PC-9 (cell line): ENCODE results near the gene KCNJ14. TPM values are rescaled to one million over a fixed set of nuclear protein-coding genes. Genes with fewer than 3 reads are reported as not detected.

Experiments
- BruUV-seq: library from RNA; stranded (reverse); fragments of 400-500 nt; replicated peaks from 2 replicates; lab custom pipeline; 2021; lab: Mats Ljungman, UMichigan
- CTCF ChIA-PET: fragments of 300-600 bp; sonication (Branson Sonifier 250); formaldehyde crosslinking; loops from one replicate; lab custom pipeline; 2022; ENCODE audit warnings: antibody characterized with exemption; lab: Charles Lee
- POLR2A ChIA-PET: fragments of 300-600 bp; sonication (Branson Sonifier 250); formaldehyde crosslinking; loops from one replicate; lab custom pipeline; 2022; ENCODE audit warnings: antibody characterized with exemption; ENCODE audit not compliant: unreplicated experiment; lab: Charles Lee
- DNase-seq, 2 experiments: peaks; one replicate each; pipeline versions ENCODE4 v3.0.0 to v3.0.0-alpha.2; 2015 to 2022; ENCODE audit warnings: mixed read lengths in 1 of 2
- H2AFZ ChIP-seq: fragments of 200-600 bp; sonication (generic); 2 replicates; pipeline ENCODE4 v1.8.1; 2017; ENCODE audit warnings: antibody characterized with exemption
- H3F3A ChIP-seq: fragments of 200-600 bp; sonication (generic); 2 replicates; pipeline ENCODE4 v1.8.1; 2017; ENCODE audit warnings: antibody characterized with exemption, mild to moderate bottlenecking, low read depth; ENCODE audit not compliant: insufficient read depth
- H3K27ac ChIP-seq: fragments of 200-600 bp; sonication (generic); 2 replicates; pipeline ENCODE4 v1.6.1; 2016; ENCODE audit warnings: mixed run types
- H3K27me3 ChIP-seq: fragments of 200-600 bp; sonication (generic); 2 replicates; pipeline ENCODE4 v1.6.1; 2016; ENCODE audit warnings: low read depth, mixed run types; ENCODE audit not compliant: insufficient read depth
- H3K36me3 ChIP-seq: fragments of 200-600 bp; sonication (generic); 2 replicates; pipeline ENCODE4 v1.6.1; 2016; ENCODE audit warnings: low read depth, mixed run types
- H3K4me1 ChIP-seq: fragments of 200-600 bp; sonication (generic); replicated peaks from 2 replicates; pipeline ENCODE4 v1.6.1; 2016; ENCODE audit warnings: mixed run types; ENCODE audit not compliant: insufficient read depth
- H3K4me2 ChIP-seq: fragments of 200-600 bp; sonication (generic); 2 replicates; pipeline ENCODE4 v1.6.1; 2017; ENCODE audit warnings: mixed run types
- H3K4me3 ChIP-seq: fragments of 200-600 bp; sonication (generic); 2 replicates; pipeline ENCODE4 v1.6.1; 2016; ENCODE audit warnings: mixed run types
- H3K79me2 ChIP-seq: fragments of 200-600 bp; sonication (generic); 2 replicates; pipeline ENCODE4 v1.6.1; 2017; ENCODE audit warnings: low read depth, mixed run types
- H3K9me2 ChIP-seq: fragments of 200-600 bp; sonication (generic); 2 replicates; pipeline ENCODE4 v1.8.1; 2017; ENCODE audit warnings: mild to moderate bottlenecking; ENCODE audit not compliant: insufficient read depth
- H3K9me3 ChIP-seq: fragments of 200-600 bp; sonication (generic); 2 replicates; pipeline ENCODE4 v1.8.1; 2016; ENCODE audit warnings: low read depth; ENCODE audit not compliant: insufficient read depth
- H4K20me1 ChIP-seq: fragments of 200-600 bp; sonication (generic); 2 replicates; pipeline ENCODE4 v1.8.1; 2017; ENCODE audit not compliant: insufficient read depth
- CTCF ChIP-seq: fragments of 200-600 bp; sonication (generic); conservative IDR thresholded peaks from 2 replicates; pipeline ENCODE4 v1.6.1; 2017; ENCODE audit warnings: mixed run types, antibody characterized with exemption, mild to moderate bottlenecking, moderate library complexity
- EZH2 ChIP-seq: fragments of 200-600 bp; sonication (generic); IDR thresholded peaks from 2 replicates; pipeline ENCODE4 v1.8.0; 2017; ENCODE audit warnings: antibody characterized with exemption, low read depth
- intact Hi-C: fragments of 100-400 bp; cut with micrococcal nuclease; formaldehyde crosslinking; loops from one replicate; pipeline ENCODE4 v1.10.0; 2022; ENCODE audit not compliant: unreplicated experiment
- total RNA-seq: library from RNA; stranded (reverse); gene quantifications from 2 replicates; pipeline ENCODE4 v1.2.3, GENCODE V29; 2021

KCNJ14 gene
- total RNA-seq, 1 experiment from 2014 or later = 5.4 TPM

GRCh38 chr19:48492925-48493717 is 37.7 kb downstream of the KCNJ14 start:
- Histone ChIP-seq H3K4me3 (peak overlapping the region; percentile 77; the same call in 1 of the 2 replicates), H3K27me3 (no peaks in the 10 kb centered on the region), H3K36me3 (no peaks in the 10 kb centered on the region), H3K4me2 (peak overlapping the region; percentile 66), H4K20me1 (no peaks in the 10 kb centered on the region), H2AFZ (peak overlapping the region; percentile 77; the same call in 1 of the 2 replicates), H3K9me3 (no peaks in the 10 kb centered on the region), H3F3A (peaks cover 62% of the 10 kb centered on the region), H3K27ac (peak overlapping the region; percentile 62), H3K9me2 (no peaks in the 10 kb centered on the region), H3K79me2 (peaks cover 15% of the 10 kb centered on the region; the same call in 1 of the 2 replicates), H3K4me1 (peaks cover 39% of the 10 kb centered on the region)
- TF ChIP-seq CTCF (no peak), EZH2 (no peak)
- BruUV-seq = no TSS peak
- peak; percentile 95 to 99 for DNase-seq
- POLR2A ChIA-PET = interaction anchor here (0.5 to 1.5 kb wide), 21 partner anchors 9 to 844 kb away, joined by 3 to 46 read pairs (median 7); partner anchors contain the start of genes KDELR1, RPL18, SPHK2 and SYNGR4
- CTCF ChIA-PET = interaction anchor here (0.5 to 1.7 kb wide), 11 partner anchors 9 to 527 kb away, joined by 3 to 17 read pairs (median 5); partner anchors contain the start of genes GYS1 and RUVBL2
- intact Hi-C loops = loop anchor here (1.0 to 2.0 kb wide), 3 partner anchors 8 to 220 kb away; partner anchors contain the start of gene CYTH2

- Histone ChIP-seq H3K36me3 (no peaks in the 10 kb centered on the region), H4K20me1 (no peaks in the 10 kb centered on the region), H3K9me2 (no peaks in the 10 kb centered on the region), H3K4me2 (peak overlapping the region; percentile 88), H3F3A (peaks cover 55% of the 10 kb centered on the region), H3K27me3 (no peaks in the 10 kb centered on the region), H3K9me3 (no peaks in the 10 kb centered on the region), H3K4me3 (peak overlapping the region; percentile 77), H3K4me1 (peaks cover 31% of the 10 kb centered on the region), H2AFZ (peak overlapping the region; percentile 77; the same call in 1 of the 2 replicates), H3K27ac (peak overlapping the region; percentile 62), H3K79me2 (peaks cover 15% of the 10 kb centered on the region; the same call in 1 of the 2 replicates)
- TF ChIP-seq EZH2 (no peak), CTCF (no peak)
- ChIA-PET CTCF (interaction anchor here (0.5 to 1.7 kb wide), 10 partner anchors 11 to 680 kb away, joined by 3 to 17 read pairs (median 5); partner anchors contain the start of genes GYS1 and RUVBL2), POLR2A (interaction anchor here (0.5 to 1.5 kb wide), 13 partner anchors 8 to 407 kb away, joined by 3 to 46 read pairs (median 7); partner anchors contain the start of genes KDELR1, SYNGR4 and TMEM143)
- intact Hi-C loops = loop anchor here (1.0 to 2.0 kb wide), 3 partner anchors 7 to 221 kb away; partner anchors contain the start of gene CYTH2
- no TSS peak for BruUV-seq
- DNase-seq = no peak
Observed at GRCh38 chr19:48493718-48494401, 38.5 kb downstream of the KCNJ14 start.

DNA sequence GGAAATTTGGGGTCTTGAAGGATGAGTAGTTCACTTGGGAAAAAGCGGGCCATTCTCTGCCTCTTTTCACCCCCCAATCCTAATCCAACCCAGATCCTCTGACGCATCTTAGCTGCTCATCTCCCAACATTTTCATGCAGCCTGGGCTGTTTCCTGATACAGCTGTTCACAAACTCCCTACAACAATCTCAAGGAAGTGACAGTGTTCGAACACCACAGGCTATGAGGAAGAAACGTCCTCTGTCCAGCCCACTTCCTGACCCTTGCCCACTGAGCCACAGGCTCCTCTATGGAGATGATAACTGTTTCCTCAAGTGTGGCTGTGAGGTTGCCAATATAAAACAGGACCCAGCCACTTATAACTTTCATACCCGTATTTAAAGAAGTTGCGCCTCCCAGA is 40.0 kb downstream of the KCNJ14 start:
- ChIA-PET CTCF (no interaction called here), POLR2A (no interaction called here)
- intact Hi-C loops = no loop called here
- no peaks in the 10 kb centered on the region for H3K27me3 ChIP-seq
- H3K79me2 ChIP-seq = peaks cover 18% of the 10 kb centered on the region; the same call in 1 of the 2 replicates
- H2AFZ ChIP-seq = no peak overlapping the region
- BruUV-seq = no TSS peak
- H3K4me1 ChIP-seq = peaks cover 21% of the 10 kb centered on the region
- no peaks in the 10 kb centered on the region for H4K20me1 ChIP-seq
- no peaks in the 10 kb centered on the region for H3K9me2 ChIP-seq
- TF ChIP-seq CTCF (no peak), EZH2 (no peak)
- no peak overlapping the region for H3K4me3 ChIP-seq
- peak overlapping the region; percentile 88; the same call in 1 of the 2 replicates for H3K4me2 ChIP-seq
- no peaks in the 10 kb centered on the region for H3K36me3 ChIP-seq
- H3F3A ChIP-seq = peaks cover 41% of the 10 kb centered on the region
- no peak for DNase-seq
- no peaks in the 10 kb centered on the region for H3K9me3 ChIP-seq
- H3K27ac ChIP-seq = peak overlapping the region; percentile 39; the same call in 1 of the 2 replicates
